Hepatocyte (in vitro differentiated cells): ENCODE measurements around the gene ECT2. TPM values are rescaled to one million over a fixed set of nuclear protein-coding genes. Genes with fewer than 3 reads are reported as not detected.

Experiments used
- DNase-seq: peaks from one replicate; pipeline ENCODE4 v3.0.0-alpha.2; 2016; ENCODE audit warnings: low spot score
- H2AFZ ChIP-seq: fragments of 200-600 bp; sonication (generic); 2 replicates; pipeline ENCODE4 v1.6.0; 2016; ENCODE audit warnings: antibody characterized with exemption, mild to moderate bottlenecking
- H3K27ac ChIP-seq: fragments of 200-600 bp; sonication (generic); 2 replicates; pipeline ENCODE4 v1.5.1; 2016; ENCODE audit warnings: mild to moderate bottlenecking
- H3K27me3 ChIP-seq: fragments of 200-600 bp; sonication (generic); 2 replicates; pipeline ENCODE4 v1.6.1; 2016
- H3K36me3 ChIP-seq: fragments of 200-600 bp; sonication (generic); replicated peaks from 2 replicates; pipeline ENCODE4 v1.5.1; 2016; ENCODE audit warnings: low read depth; ENCODE audit not compliant: insufficient read depth
- H3K4me1 ChIP-seq: fragments of 200-600 bp; sonication (generic); 2 replicates; pipeline ENCODE4 v1.5.1; 2016; ENCODE audit warnings: mild to moderate bottlenecking, moderate library complexity; ENCODE audit not compliant: insufficient read depth
- H3K4me2 ChIP-seq: fragments of 200-600 bp; sonication (generic); 2 replicates; pipeline ENCODE4 v1.6.0; 2016
- H3K4me3 ChIP-seq: fragments of 200-600 bp; sonication (generic); 2 replicates; pipeline ENCODE4 v1.5.1; 2016; ENCODE audit warnings: mild to moderate bottlenecking
- H3K79me2 ChIP-seq: fragments of 200-600 bp; sonication (generic); 2 replicates; pipeline ENCODE4 v1.6.0; 2017; ENCODE audit warnings: mild to moderate bottlenecking
- H3K9me2 ChIP-seq: fragments of 200-600 bp; sonication (generic); replicated peaks from 2 replicates; pipeline ENCODE4 v1.6.0; 2017; ENCODE audit warnings: mild to moderate bottlenecking; ENCODE audit not compliant: insufficient read depth
- H3K9me3 ChIP-seq: fragments of 200-600 bp; sonication (generic); 2 replicates; pipeline ENCODE4 v1.5.1; 2016; ENCODE audit warnings: low read depth, mild to moderate bottlenecking
- H4K20me1 ChIP-seq: fragments of 200-600 bp; sonication (generic); 2 replicates; pipeline ENCODE4 v1.6.0; 2016; ENCODE audit warnings: mild to moderate bottlenecking; ENCODE audit not compliant: insufficient read depth, poor library complexity, severe bottlenecking
- CTCF ChIP-seq: fragments of 200-600 bp; sonication (generic); IDR thresholded peaks from 2 replicates; pipeline ENCODE4 v1.5.1; 2016; ENCODE audit warnings: antibody characterized with exemption, mild to moderate bottlenecking; ENCODE audit not compliant: poor library complexity
- EZH2 ChIP-seq: fragments of 200-600 bp; sonication (generic); IDR thresholded peaks from 2 replicates; pipeline ENCODE4 v1.6.1; 2016; ENCODE audit warnings: antibody characterized with exemption, mild to moderate bottlenecking, borderline replicate concordance
- EZH2phosphoT487 ChIP-seq: fragments of 200-600 bp; sonication (generic); IDR thresholded peaks from one replicate; pipeline ENCODE4 v1.6.1; 2018; ENCODE audit warnings: antibody characterized with exemption, mild to moderate bottlenecking, low read depth, moderate library complexity; ENCODE audit not compliant: unreplicated experiment, severe bottlenecking
- WGBS: methylation state at CpG from one replicate; pipeline ENCODE4 v1.1.6; 2016; ENCODE audit warnings: low lambda C conversion rate; ENCODE audit errors: missing lambda C conversion rate; 5-methylcytosine and 5-hydroxymethylcytosine counted together
- polyA plus RNA-seq: library from polyadenylated mRNA; unstranded; fragments of >200 nt; fragmentation: Nextera tagmentation; extraction: Ambion mirVana; gene quantifications from 2 replicates; pipeline ENCODE4 v1.2.1, GENCODE V29; 2016
- total RNA-seq: library from RNA; depleted of rRNA; stranded (reverse); fragments of >200 nt; gene quantifications from 2 replicates; pipeline ENCODE4 v1.2.3, GENCODE V29; 2014

The ECT2 gene
- total and polyA plus RNA-seq, 2 experiments from 2014 or later = 9.3 to 16.7 TPM

GRCh38 chr3:172853005-172853404 lies 102.5 kb downstream of the ECT2 start:
- DNase-seq = no peak
- no peaks in the 10 kb centered on the region for H4K20me1 ChIP-seq
- no peak overlapping the region for H3K4me3 ChIP-seq
- no peaks in the 10 kb centered on the region for H3K27me3 ChIP-seq
- H3K36me3 ChIP-seq = no peaks in the 10 kb centered on the region
- no peaks in the 10 kb centered on the region for H3K9me2 ChIP-seq
- TF ChIP-seq EZH2phosphoT487 (no peak), CTCF (no peak), EZH2 (no peak)
- no peak overlapping the region for H3K27ac ChIP-seq
- no peaks in the 10 kb centered on the region for H3K9me3 ChIP-seq
- H3K4me2 ChIP-seq = no peak overlapping the region
- H3K4me1 ChIP-seq = no peaks in the 10 kb centered on the region
- WGBS = 77% methylated on average over 1 of the region's 1 CpG
- H2AFZ ChIP-seq = no peak overlapping the region
- H3K79me2 ChIP-seq = no peaks in the 10 kb centered on the region

GRCh38 chr3:172853921-172854666 lies 103.6 kb downstream of the ECT2 start:
- H3K27me3 ChIP-seq = no peaks in the 10 kb centered on the region
- DNase-seq = no peak

GRCh38 chr3:172855037-172855436 lies 104.5 kb downstream of the ECT2 start:
- DNase-seq = no peak
- H3K36me3 ChIP-seq = no peaks in the 10 kb centered on the region
- H3K27ac ChIP-seq = no peak overlapping the region
- no peak overlapping the region for H2AFZ ChIP-seq
- H4K20me1 ChIP-seq = no peaks in the 10 kb centered on the region
- no peaks in the 10 kb centered on the region for H3K79me2 ChIP-seq
- no peak overlapping the region for H3K4me2 ChIP-seq
- no peak overlapping the region for H3K4me3 ChIP-seq
- H3K4me1 ChIP-seq = no peaks in the 10 kb centered on the region
- no peaks in the 10 kb centered on the region for H3K9me3 ChIP-seq
- TF ChIP-seq CTCF (no peak), EZH2 (no peak)
- no peaks in the 10 kb centered on the region for H3K27me3 ChIP-seq
- H3K9me2 ChIP-seq = no peaks in the 10 kb centered on the region

More at GRCh38 chr3:172853921-172854666, 103.6 kb downstream of the ECT2 start:
- H4K20me1 ChIP-seq = no peaks in the 10 kb centered on the region
- no peaks in the 10 kb centered on the region for H3K79me2 ChIP-seq
- H3K9me3 ChIP-seq = no peaks in the 10 kb centered on the region
- no peak overlapping the region for H3K4me3 ChIP-seq
- H3K9me2 ChIP-seq = no peaks in the 10 kb centered on the region
- WGBS = 72% methylated on average over 3 of the region's 3 CpGs
- H3K4me1 ChIP-seq = no peaks in the 10 kb centered on the region
- no peaks in the 10 kb centered on the region for H3K36me3 ChIP-seq
- H2AFZ ChIP-seq = no peak overlapping the region
- H3K27ac ChIP-seq = no peak overlapping the region
- H3K4me2 ChIP-seq = no peak overlapping the region
- TF ChIP-seq EZH2phosphoT487 = no peak
- TF ChIP-seq EZH2 = no peak
- TF ChIP-seq CTCF = no peak
